ENCODE results near the gene TMA7. TPM values are rescaled to one million over a fixed set of nuclear protein-coding genes. Genes with fewer than 3 reads are reported as not detected.
A peak's percentile ranks its signal among the peaks of the same experiment; 100 is the strongest.

TMA7 gene
- total and polyA plus RNA-seq, 2 of the 13 experiments (the other 11 are each of a cell fraction or from before 2014, with no cell fraction given), result 100 to 486 TPM

GRCh38 chr3:48429960-48430707, 9.9 kb upstream of the TMA7 start, which contains the start of gene PLXNB1 (continued):
- peak; percentile 94; the same call in 1 of the 2 replicates for TF ChIP-seq ZNF318 (CRISPR knock-in tag; IDR thresholded peaks at IDR 0.05)
- peak; percentile 83; the same call in 1 of the 2 replicates for TF ChIP-seq ZFP91 (CRISPR knock-in tag; IDR thresholded peaks at IDR 0.05; ENCODE audit: borderline replicate concordance)
- no peak for TF ChIP-seq MBD4 (IDR thresholded peaks at IDR 0.05; ENCODE audit: borderline replicate concordance, low read length)
- TF ChIP-seq ZSCAN25 (CRISPR knock-in tag; IDR thresholded peaks at IDR 0.05), result peak; percentile 98
- no peak for TF ChIP-seq ZBTB33 (CRISPR knock-in tag; IDR thresholded peaks at IDR 0.05)
- peak; percentile 4 for TF ChIP-seq ZNF607 (CRISPR knock-in tag; IDR thresholded peaks at IDR 0.05; ENCODE audit: borderline replicate concordance)
- peak; percentile 68; the same call in 1 of the 2 replicates for TF ChIP-seq CSRNP1 (CRISPR knock-in tag; IDR thresholded peaks at IDR 0.05)
- peak; percentile 91 for TF ChIP-seq NR0B2 (CRISPR knock-in tag; IDR thresholded peaks at IDR 0.05)
- TF ChIP-seq ETV6 (CRISPR knock-in tag; conservative IDR thresholded peaks at IDR 0.05), result no peak
- TF ChIP-seq ZNF224 (CRISPR knock-in tag; IDR thresholded peaks at IDR 0.05), result peak; percentile 63; the same call in 1 of the 2 replicates
- no peak for TF ChIP-seq ZNF260 (CRISPR knock-in tag; IDR thresholded peaks at IDR 0.05; ENCODE audit: borderline replicate concordance, low read depth)
- peak; percentile 70 to 96 for TF ChIP-seq EP300 (IDR thresholded peaks at IDR 0.05; ENCODE audit: low read depth in 2 of 2, low read length in 2 of 2)
- TF ChIP-seq EP300 (CRISPR knock-in tag; IDR thresholded peaks at IDR 0.05; ENCODE audit: borderline replicate concordance), result peak; percentile 90
